WTC11 (cell line): Measurements from ENCODE around the gene RUNX1. TPM values are rescaled to one million over a fixed set of nuclear protein-coding genes. Genes with fewer than 3 reads are reported as not detected.

Source experiments
- ATAC-seq: fragments of 200-7000 bp; cut with Tn5 transposase; 2 replicates; pipeline ENCODE4 v1.10.0; 2021; ENCODE audit warnings: mild to moderate bottlenecking, moderate library complexity
- CTCF ChIA-PET: fragments of 300-600 bp; sonication (Branson Sonifier 250); formaldehyde crosslinking; loops from one replicate; lab custom pipeline; 2021; ENCODE audit warnings: antibody characterized with exemption; lab: Charles Lee
- POLR2A ChIA-PET: fragments of 350-600 bp; sonication (Branson Sonifier 250); formaldehyde crosslinking; loops from one replicate; lab custom pipeline; 2021; ENCODE audit warnings: antibody characterized with exemption; lab: Charles Lee
- DNase-seq: peaks from one replicate; pipeline ENCODE4 v3.0.0; 2021; ENCODE audit warnings: low spot score
- H3K27ac Mint-ChIP-seq: 2 replicates; pipeline ENCODE4 v1.8.0; 2021; ENCODE audit warnings: mixed read lengths
- H3K27me3 Mint-ChIP-seq: 2 replicates; pipeline ENCODE4 v1.8.0; 2021; ENCODE audit warnings: low read depth, mild to moderate bottlenecking, moderate library complexity, mixed read lengths
- H3K36me3 Mint-ChIP-seq: 2 replicates; pipeline ENCODE4 v1.8.0; 2021; ENCODE audit warnings: mixed read lengths
- H3K4me1 Mint-ChIP-seq: 2 replicates; pipeline ENCODE4 v1.8.0; 2022; ENCODE audit warnings: mixed read lengths
- H3K4me3 Mint-ChIP-seq: 2 replicates; pipeline ENCODE4 v1.8.0; 2021; ENCODE audit warnings: mild to moderate bottlenecking, moderate library complexity, mixed read lengths
- H3K9me3 Mint-ChIP-seq: 2 replicates; pipeline ENCODE4 v1.8.0; 2021; ENCODE audit warnings: mixed read lengths
- ATF1 ChIP-seq: sonication (generic); formaldehyde crosslinking; IDR thresholded peaks from 2 replicates; pipeline ENCODE4 v1.8.1; 2023; ENCODE audit warnings: mild to moderate bottlenecking, moderate library complexity, missing genetic modification reagents
- HMGXB4 ChIP-seq: sonication (generic); formaldehyde crosslinking; IDR thresholded peaks from 2 replicates; pipeline ENCODE4 v1.8.1; 2023; ENCODE audit warnings: mild to moderate bottlenecking, moderate library complexity, missing genetic modification reagents
- MXD4 ChIP-seq: fragments of 250-450 bp; sonication (Bioruptor Pico); IDR thresholded peaks from 2 replicates; pipeline ENCODE4 v1.8.0; 2021; ENCODE audit warnings: mild to moderate bottlenecking, moderate library complexity, borderline replicate concordance
- NFYB ChIP-seq: sonication (generic); formaldehyde crosslinking; conservative IDR thresholded peaks from 2 replicates; pipeline ENCODE4 v1.8.0; 2022; ENCODE audit warnings: low read depth, missing genetic modification reagents
- NR1H2 ChIP-seq: sonication (generic); formaldehyde crosslinking; IDR thresholded peaks from 2 replicates; pipeline ENCODE4 v1.9.0; 2021; ENCODE audit warnings: mild to moderate bottlenecking, moderate library complexity, missing genetic modification reagents
- PREB ChIP-seq: sonication (generic); formaldehyde crosslinking; IDR thresholded peaks from 2 replicates; pipeline ENCODE4 v1.8.1; 2022; ENCODE audit warnings: mild to moderate bottlenecking, missing genetic modification reagents, moderate library complexity, borderline replicate concordance
- RORB ChIP-seq: fragments of 250-450 bp; sonication (Bioruptor Pico); IDR thresholded peaks from 2 replicates; pipeline ENCODE4 v1.9.0; 2021; ENCODE audit warnings: mild to moderate bottlenecking
- TEAD4 ChIP-seq: sonication (generic); formaldehyde crosslinking; IDR thresholded peaks from 2 replicates; pipeline ENCODE4 v1.8.0; 2022; ENCODE audit warnings: mild to moderate bottlenecking, missing genetic modification reagents
- USF2 ChIP-seq: sonication (generic); formaldehyde crosslinking; IDR thresholded peaks from 2 replicates; pipeline ENCODE4 v1.8.1; 2023; ENCODE audit warnings: mild to moderate bottlenecking, missing genetic modification reagents, moderate library complexity
- ZNF317 ChIP-seq: sonication (generic); formaldehyde crosslinking; IDR thresholded peaks from 2 replicates; pipeline ENCODE4 v1.8.1; 2023; ENCODE audit warnings: low read depth, mild to moderate bottlenecking, moderate library complexity, missing genetic modification reagents, borderline replicate concordance
- ZNF423 ChIP-seq: fragments of 250-450 bp; sonication (Bioruptor Pico); IDR thresholded peaks from 2 replicates; pipeline ENCODE4 v2.1.2; 2022; ENCODE audit warnings: mild to moderate bottlenecking, moderate library complexity
- ZNF671 ChIP-seq: fragments of 250-450 bp; sonication (Bioruptor Pico); IDR thresholded peaks from 2 replicates; pipeline ENCODE4 v1.8.0; 2021; ENCODE audit warnings: mild to moderate bottlenecking
- total RNA-seq: library from RNA; stranded (reverse); gene quantifications from 3 replicates; pipeline ENCODE4 v1.2.3, GENCODE V29; 2021
- TF ChIP-seq, protein P1 (sequence below): fragments of 250-450 bp; sonication (Bioruptor Pico); IDR thresholded peaks from 2 replicates; pipeline ENCODE4 v1.9.0; 2021; ENCODE audit warnings: mild to moderate bottlenecking
- TF ChIP-seq, protein P2 (sequence below): fragments of 200-600 bp; IDR thresholded peaks from 2 replicates; pipeline ENCODE4 v1.8.0; 2022; ENCODE audit warnings: antibody characterized with exemption
- TF ChIP-seq, protein P3 (sequence below): fragments of 250-450 bp; sonication (Bioruptor Pico); IDR thresholded peaks from 2 replicates; pipeline ENCODE4 v1.9.0; 2021; ENCODE audit warnings: moderate library complexity, mild to moderate bottlenecking, inconsistent platforms, borderline replicate concordance

Gene RUNX1
- total RNA-seq, 1 experiment from 2014 or later = 2.2 TPM

- no peaks in the 10 kb centered on the region for H3K27me3 Mint-ChIP-seq
- CTCF ChIA-PET = interaction anchor here (1.0 to 1.6 kb wide), 2 partner anchors 13 to 99 kb away, joined by 4 to 5 read pairs; no protein-coding TSS in a partner anchor
- TF ChIP-seq ZNF423 (peak; percentile 26; the same call in 1 of the 2 replicates), PREB (CRISPR knock-in tag) (no peak)
- TF ChIP-seq, all 79 proteins: peak for 1
Observed at GRCh38 chr21:34844924-34845238, 204.2 kb downstream of the RUNX1 start.

DNA sequence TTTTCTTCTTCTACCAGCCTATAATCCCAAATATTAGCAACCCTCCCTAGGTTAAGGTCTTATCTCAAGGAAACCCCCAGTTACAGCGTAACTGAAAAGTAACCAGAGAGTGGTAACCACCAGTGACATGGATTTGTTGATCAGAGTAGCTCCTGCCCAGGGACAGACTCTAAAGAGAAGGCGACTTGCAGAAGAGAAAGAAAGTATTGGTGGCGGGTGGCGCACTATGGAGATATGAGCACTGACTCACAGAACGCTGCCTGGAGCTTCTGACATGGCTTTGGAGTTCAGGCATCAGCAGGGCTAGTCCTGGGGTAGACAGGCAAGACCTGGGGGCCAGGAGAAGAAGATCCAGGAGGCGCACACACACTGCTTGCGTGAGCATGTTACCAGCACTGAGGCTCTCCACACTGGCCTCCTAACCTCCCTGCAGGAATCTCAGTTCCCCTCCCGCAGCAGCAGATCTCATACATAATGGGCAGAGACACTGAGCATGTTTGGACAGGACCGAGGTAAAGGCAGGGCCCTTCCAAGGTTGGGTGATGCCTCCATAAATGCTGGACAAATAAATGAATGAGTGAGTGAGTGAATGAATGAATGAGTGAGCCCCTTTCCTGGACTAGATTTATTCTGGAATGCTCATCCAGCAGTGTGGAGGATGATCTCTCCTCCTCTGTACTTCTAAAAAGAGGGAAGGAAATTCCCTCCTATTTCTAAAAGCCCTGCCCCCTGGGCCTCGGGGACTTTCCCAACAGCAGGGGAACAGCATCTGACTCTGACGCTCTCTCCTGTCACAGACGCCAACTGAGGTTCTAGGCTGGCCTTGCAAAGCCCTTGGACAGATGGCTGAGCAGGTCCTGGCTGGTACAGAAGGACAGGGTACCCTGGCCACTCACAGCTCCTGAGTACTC is 204.8 kb downstream of the RUNX1 start:
- peaks cover 41% of the 10 kb centered on the region for H3K4me1 Mint-ChIP-seq
- ChIA-PET POLR2A (no interaction called here), CTCF (interaction anchor here (1.4 to 1.6 kb wide), 2 partner anchors 13 to 99 kb away, joined by 5 read pairs; no protein-coding TSS in a partner anchor)
- no peak for DNase-seq
- no peaks in the 10 kb centered on the region for H3K36me3 Mint-ChIP-seq
- TF ChIP-seq, protein P1, sequence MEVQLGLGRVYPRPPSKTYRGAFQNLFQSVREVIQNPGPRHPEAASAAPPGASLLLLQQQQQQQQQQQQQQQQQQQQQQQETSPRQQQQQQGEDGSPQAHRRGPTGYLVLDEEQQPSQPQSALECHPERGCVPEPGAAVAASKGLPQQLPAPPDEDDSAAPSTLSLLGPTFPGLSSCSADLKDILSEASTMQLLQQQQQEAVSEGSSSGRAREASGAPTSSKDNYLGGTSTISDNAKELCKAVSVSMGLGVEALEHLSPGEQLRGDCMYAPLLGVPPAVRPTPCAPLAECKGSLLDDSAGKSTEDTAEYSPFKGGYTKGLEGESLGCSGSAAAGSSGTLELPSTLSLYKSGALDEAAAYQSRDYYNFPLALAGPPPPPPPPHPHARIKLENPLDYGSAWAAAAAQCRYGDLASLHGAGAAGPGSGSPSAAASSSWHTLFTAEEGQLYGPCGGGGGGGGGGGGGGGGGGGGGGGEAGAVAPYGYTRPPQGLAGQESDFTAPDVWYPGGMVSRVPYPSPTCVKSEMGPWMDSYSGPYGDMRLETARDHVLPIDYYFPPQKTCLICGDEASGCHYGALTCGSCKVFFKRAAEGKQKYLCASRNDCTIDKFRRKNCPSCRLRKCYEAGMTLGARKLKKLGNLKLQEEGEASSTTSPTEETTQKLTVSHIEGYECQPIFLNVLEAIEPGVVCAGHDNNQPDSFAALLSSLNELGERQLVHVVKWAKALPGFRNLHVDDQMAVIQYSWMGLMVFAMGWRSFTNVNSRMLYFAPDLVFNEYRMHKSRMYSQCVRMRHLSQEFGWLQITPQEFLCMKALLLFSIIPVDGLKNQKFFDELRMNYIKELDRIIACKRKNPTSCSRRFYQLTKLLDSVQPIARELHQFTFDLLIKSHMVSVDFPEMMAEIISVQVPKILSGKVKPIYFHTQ (CRISPR knock-in tag) = no peak
- no peak for TF ChIP-seq TEAD4 (CRISPR knock-in tag)
- no peak for TF ChIP-seq ZNF317 (CRISPR knock-in tag)
- TF ChIP-seq ZNF671 (CRISPR knock-in tag) = no peak
- TF ChIP-seq NFYB (CRISPR knock-in tag) = no peak
- TF ChIP-seq, protein P2, sequence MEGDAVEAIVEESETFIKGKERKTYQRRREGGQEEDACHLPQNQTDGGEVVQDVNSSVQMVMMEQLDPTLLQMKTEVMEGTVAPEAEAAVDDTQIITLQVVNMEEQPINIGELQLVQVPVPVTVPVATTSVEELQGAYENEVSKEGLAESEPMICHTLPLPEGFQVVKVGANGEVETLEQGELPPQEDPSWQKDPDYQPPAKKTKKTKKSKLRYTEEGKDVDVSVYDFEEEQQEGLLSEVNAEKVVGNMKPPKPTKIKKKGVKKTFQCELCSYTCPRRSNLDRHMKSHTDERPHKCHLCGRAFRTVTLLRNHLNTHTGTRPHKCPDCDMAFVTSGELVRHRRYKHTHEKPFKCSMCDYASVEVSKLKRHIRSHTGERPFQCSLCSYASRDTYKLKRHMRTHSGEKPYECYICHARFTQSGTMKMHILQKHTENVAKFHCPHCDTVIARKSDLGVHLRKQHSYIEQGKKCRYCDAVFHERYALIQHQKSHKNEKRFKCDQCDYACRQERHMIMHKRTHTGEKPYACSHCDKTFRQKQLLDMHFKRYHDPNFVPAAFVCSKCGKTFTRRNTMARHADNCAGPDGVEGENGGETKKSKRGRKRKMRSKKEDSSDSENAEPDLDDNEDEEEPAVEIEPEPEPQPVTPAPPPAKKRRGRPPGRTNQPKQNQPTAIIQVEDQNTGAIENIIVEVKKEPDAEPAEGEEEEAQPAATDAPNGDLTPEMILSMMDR = no peak
- H3K27me3 Mint-ChIP-seq = no peaks in the 10 kb centered on the region
- no peak for ATAC-seq
- H3K4me3 Mint-ChIP-seq = no peak overlapping the region
- H3K27ac Mint-ChIP-seq = no peak overlapping the region
- no peaks in the 10 kb centered on the region for H3K9me3 Mint-ChIP-seq

More at GRCh38 chr21:34844924-34845238, 204.2 kb downstream of the RUNX1 start:
- no peaks in the 10 kb centered on the region for H3K36me3 Mint-ChIP-seq
- POLR2A ChIA-PET = no interaction called here
- H3K9me3 Mint-ChIP-seq = no peaks in the 10 kb centered on the region
- peaks cover 41% of the 10 kb centered on the region for H3K4me1 Mint-ChIP-seq
- DNase-seq (no peak), ATAC-seq (no peak)
- H3K27ac Mint-ChIP-seq = no peak overlapping the region
- H3K4me3 Mint-ChIP-seq = no peak overlapping the region

DNA sequence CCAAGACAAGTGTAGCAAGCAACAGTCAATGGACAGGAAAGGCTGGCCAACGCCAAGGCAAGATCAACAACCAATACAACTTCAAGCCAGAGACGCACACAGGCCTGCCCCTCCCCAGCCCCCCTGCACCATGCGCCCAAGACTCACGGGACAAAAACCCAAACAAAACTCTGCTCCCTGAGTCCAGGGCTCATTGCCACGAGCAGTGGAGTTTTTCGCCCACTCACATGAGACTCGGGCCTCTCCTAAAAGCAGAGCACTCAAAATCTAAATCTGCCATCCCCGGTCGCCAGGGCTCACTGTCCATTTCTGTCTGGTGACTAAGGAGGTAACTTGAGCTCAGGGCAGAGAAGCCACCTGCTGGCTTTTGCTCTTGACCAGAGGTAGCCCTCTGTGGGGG is 205.5 kb downstream of the RUNX1 start:
- Mint-ChIP-seq H3K4me3 (no peak overlapping the region), H3K4me1 (peaks cover 41% of the 10 kb centered on the region), H3K36me3 (no peaks in the 10 kb centered on the region), H3K27me3 (no peaks in the 10 kb centered on the region), H3K9me3 (no peaks in the 10 kb centered on the region), H3K27ac (no peak overlapping the region)
- ATAC-seq = no peak
- DNase-seq = no peak
- TF ChIP-seq, protein P3, sequence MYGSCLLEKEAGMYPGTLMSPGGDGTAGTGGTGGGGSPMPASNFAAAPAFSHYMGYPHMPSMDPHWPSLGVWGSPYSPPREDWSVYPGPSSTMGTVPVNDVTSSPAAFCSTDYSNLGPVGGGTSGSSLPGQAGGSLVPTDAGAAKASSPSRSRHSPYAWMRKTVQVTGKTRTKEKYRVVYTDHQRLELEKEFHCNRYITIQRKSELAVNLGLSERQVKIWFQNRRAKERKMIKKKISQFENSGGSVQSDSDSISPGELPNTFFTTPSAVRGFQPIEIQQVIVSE (CRISPR knock-in tag) = no peak
- ChIA-PET CTCF (interaction anchor here (1.4 to 1.6 kb wide), 2 partner anchors 14 to 98 kb away, joined by 5 read pairs; no protein-coding TSS in a partner anchor), POLR2A (no interaction called here)

DNA sequence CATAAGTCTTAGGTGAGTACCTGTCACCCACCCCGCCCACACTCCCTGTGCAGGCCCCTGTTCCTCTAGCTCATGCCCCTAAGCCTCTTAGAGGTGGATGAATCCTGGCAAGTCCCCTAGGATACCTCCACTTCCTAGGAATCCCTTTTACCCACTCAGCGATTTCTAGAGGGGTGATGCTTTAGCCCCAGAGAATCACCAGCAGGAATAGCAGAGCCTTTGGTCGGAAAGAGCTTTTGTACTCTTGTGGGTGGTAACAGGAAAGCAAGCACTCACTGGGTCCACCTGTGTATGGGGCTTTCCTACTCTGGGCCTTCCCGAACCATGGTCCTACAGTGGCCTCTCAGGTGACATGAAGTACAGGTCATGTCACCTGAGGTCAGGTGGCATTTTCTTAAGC is 207.9 kb downstream of the RUNX1 start:
- Mint-ChIP-seq H3K9me3 (no peaks in the 10 kb centered on the region), H3K4me3 (no peak overlapping the region), H3K27me3 (no peaks in the 10 kb centered on the region), H3K27ac (no peak overlapping the region), H3K36me3 (no peaks in the 10 kb centered on the region), H3K4me1 (peaks cover 45% of the 10 kb centered on the region)
- POLR2A ChIA-PET = no interaction called here
- CTCF ChIA-PET = no interaction called here
- ATAC-seq (no peak), DNase-seq (no peak)
- TF ChIP-seq ATF1 (CRISPR knock-in tag) (no peak), MXD4 (CRISPR knock-in tag) (no peak), HMGXB4 (CRISPR knock-in tag) (no peak), PREB (CRISPR knock-in tag) (no peak), NR1H2 (CRISPR knock-in tag) (no peak), USF2 (CRISPR knock-in tag) (no peak), RORB (CRISPR knock-in tag) (no peak)
